Activated CD4-positive, alpha-beta T cell treated with anti-CD3 and anti-CD28 coated beads for 36 hours (primary cell): ENCODE data around the gene ITGA5. TPM values are rescaled to one million over a fixed set of nuclear protein-coding genes. Genes with fewer than 3 reads are reported as not detected.

Experiments used
- ATAC-seq: fragments of 200-7000 bp; cut with Tn5 transposase; one replicate; pipeline ENCODE4 v1.10.0; 2021; ENCODE audit warnings: mild to moderate bottlenecking, moderate library complexity
- CTCF ChIA-PET: fragments of 350-600 bp; sonication (Branson Sonifier 250); formaldehyde crosslinking; loops from one replicate; lab custom pipeline; 2021; ENCODE audit warnings: antibody characterized with exemption; lab: Charles Lee
- POLR2A ChIA-PET: fragments of 350-600 bp; sonication (Branson Sonifier 250); formaldehyde crosslinking; loops from one replicate; lab custom pipeline; 2021; ENCODE audit warnings: antibody characterized with exemption, inconsistent platforms; lab: Charles Lee
- DNase-seq: peaks from one replicate; pipeline ENCODE4 v3.0.0-alpha.2; 2020
- H3K27ac Mint-ChIP-seq: one replicate; pipeline ENCODE4 v1.8.0; 2021; ENCODE audit warnings: mixed read lengths
- H3K27me3 Mint-ChIP-seq: one replicate; pipeline ENCODE4 v1.8.0; 2021; ENCODE audit warnings: mixed read lengths
- H3K36me3 Mint-ChIP-seq: one replicate; pipeline ENCODE4 v1.8.0; 2021; ENCODE audit warnings: low read depth, mixed read lengths
- H3K4me1 Mint-ChIP-seq: one replicate; pipeline ENCODE4 v1.8.0; 2021; ENCODE audit warnings: mixed read lengths
- H3K4me3 Mint-ChIP-seq: one replicate; pipeline ENCODE4 v1.8.0; 2021; ENCODE audit warnings: mild to moderate bottlenecking, moderate library complexity, mixed read lengths
- H3K9me3 Mint-ChIP-seq: one replicate; pipeline ENCODE4 v1.8.0; 2021; ENCODE audit warnings: low read depth, mixed read lengths
- intact Hi-C, 2 experiments: fragments of 100-400 bp; cut with DNase I in 1 of 2; cut with micrococcal nuclease in 1 of 2; formaldehyde crosslinking; loops; one replicate each; pipeline versions ENCODE4 v1.14.2 to v1.15.1; 2022 to 2024; cut with DNase I, micrococcal nuclease
- total RNA-seq, 2 experiments: library from RNA; stranded (reverse); gene quantifications; one replicate each; pipeline ENCODE4 v1.2.3, GENCODE V29; 2021

Gene ITGA5
- total RNA-seq, 2 experiments from 2014 or later = 38.6 to 58.0 TPM

GRCh38 chr12:54412348-54412747 lies 6.7 kb downstream of the ITGA5 start:
- POLR2A ChIA-PET = interaction anchor here (0.7 kb wide), 1 partner anchor 133 kb away, joined by 3 read pairs; no protein-coding TSS in a partner anchor
- Mint-ChIP-seq H3K4me3 (peak overlapping the region; percentile 60), H3K9me3 (no peaks in the 10 kb centered on the region), H3K36me3 (peaks cover 25% of the 10 kb centered on the region), H3K27ac (peak overlapping the region; percentile 89), H3K27me3 (no peaks in the 10 kb centered on the region), H3K4me1 (peaks cover 62% of the 10 kb centered on the region)
- intact Hi-C loops = loop anchor here (2.0 to 10.0 kb wide), 3 partner anchors 14 to 1212 kb away; partner anchors contain the start of gene NCKAP1L (in 1 of the 2)
- no peak for ATAC-seq
- DNase-seq = no peak
- CTCF ChIA-PET = interaction anchor here (0.8 to 14.4 kb wide), 8 partner anchors 11 to 91 kb away, joined by 3 to 260 read pairs (median 8); no protein-coding TSS in a partner anchor

GRCh38 chr12:54411391-54412241 lies 7.5 kb downstream of the ITGA5 start:
- peaks cover 55% of the 10 kb centered on the region for H3K4me1 Mint-ChIP-seq
- H3K4me3 Mint-ChIP-seq = peak overlapping the region; percentile 60
- peak overlapping the region; percentile 89 for H3K27ac Mint-ChIP-seq
- H3K27me3 Mint-ChIP-seq = no peaks in the 10 kb centered on the region
- H3K9me3 Mint-ChIP-seq = no peaks in the 10 kb centered on the region
- DNase-seq (peak; percentile 80), ATAC-seq (peak; percentile 85)
- peaks cover 30% of the 10 kb centered on the region for H3K36me3 Mint-ChIP-seq
- ChIA-PET POLR2A (interaction anchor here (0.5 to 0.6 kb wide), 2 partner anchors 12 to 32 kb away, joined by 3 read pairs; no protein-coding TSS in a partner anchor), CTCF (interaction anchor here (0.6 to 14.4 kb wide), 9 partner anchors 11 to 86 kb away, joined by 3 to 260 read pairs (median 6); partner anchors contain the start of gene COPZ1)
- intact Hi-C loops = loop anchor here (2.0 to 10.0 kb wide), 3 partner anchors 13 to 1213 kb away; partner anchors contain the start of gene NCKAP1L (in 1 of the 2)

- H3K27ac Mint-ChIP-seq = no peak overlapping the region
- peaks cover 37% of the 10 kb centered on the region for H3K36me3 Mint-ChIP-seq
- ATAC-seq (no peak), DNase-seq (no peak)
- ChIA-PET POLR2A (interaction anchor here (1.3 kb wide), 1 partner anchor 8 kb away, joined by 3 read pairs; no protein-coding TSS in a partner anchor), CTCF (interaction anchor here (1.0 to 14.4 kb wide), 2 partner anchors 8 to 201 kb away, joined by 3 to 260 read pairs; no protein-coding TSS in a partner anchor)
- no peaks in the 10 kb centered on the region for H3K27me3 Mint-ChIP-seq
- no peaks in the 10 kb centered on the region for H3K9me3 Mint-ChIP-seq
- peaks cover 44% of the 10 kb centered on the region for H3K4me1 Mint-ChIP-seq
- H3K4me3 Mint-ChIP-seq = no peak overlapping the region
- intact Hi-C loops = no loop called here
These were observed 9.8 kb downstream of the ITGA5 start for GRCh38 chr12:54409267-54409666.

GRCh38 chr12:54407183-54407905 lies 11.7 kb downstream of the ITGA5 start:
- ATAC-seq = no peak
- peaks cover 46% of the 10 kb centered on the region for H3K36me3 Mint-ChIP-seq
- intact Hi-C loops = no loop called here
- CTCF ChIA-PET = interaction anchor here (14.4 kb wide), 1 partner anchor 6 kb away, joined by 260 read pairs; no protein-coding TSS in a partner anchor
- POLR2A ChIA-PET = no interaction called here
- peaks cover 25% of the 10 kb centered on the region for H3K4me1 Mint-ChIP-seq
- no peak overlapping the region for H3K4me3 Mint-ChIP-seq
- no peak for DNase-seq
- no peaks in the 10 kb centered on the region for H3K27me3 Mint-ChIP-seq
- H3K27ac Mint-ChIP-seq = no peak overlapping the region
- no peaks in the 10 kb centered on the region for H3K9me3 Mint-ChIP-seq

DNA sequence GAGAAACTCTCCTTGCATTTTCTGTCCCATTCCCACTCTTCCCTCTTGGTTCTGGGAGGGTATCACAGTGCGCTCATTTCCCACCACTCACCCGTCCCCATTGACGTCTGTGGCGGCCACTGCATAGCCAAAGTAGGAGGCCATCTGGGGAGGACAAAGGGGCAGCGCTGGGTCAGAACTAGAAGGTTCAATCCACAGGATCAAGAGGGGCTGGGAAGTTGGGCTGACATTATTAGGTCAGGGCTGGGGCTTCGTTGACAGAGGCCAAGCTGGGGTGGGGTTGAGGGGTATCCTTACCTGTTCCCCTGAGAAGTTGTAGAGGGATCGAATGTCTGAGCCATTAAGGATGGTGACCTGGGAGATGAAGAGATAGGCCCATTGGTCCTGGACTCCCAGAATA lies 13.5 kb downstream of the ITGA5 start:
- H3K27ac Mint-ChIP-seq = no peak overlapping the region
- intact Hi-C loops = no loop called here
- CTCF ChIA-PET = interaction anchor here (1.6 to 12.3 kb wide), 3 partner anchors 9 to 36 kb away, joined by 3 to 638 read pairs (median 260); partner anchors contain the start of gene ITGA5
- H3K27me3 Mint-ChIP-seq = no peaks in the 10 kb centered on the region
- H3K36me3 Mint-ChIP-seq = peaks cover 54% of the 10 kb centered on the region
- H3K9me3 Mint-ChIP-seq = no peaks in the 10 kb centered on the region
- DNase-seq = no peak
- ATAC-seq = no peak
- POLR2A ChIA-PET = no interaction called here
- H3K4me1 Mint-ChIP-seq = peaks cover 10% of the 10 kb centered on the region
- H3K4me3 Mint-ChIP-seq = no peak overlapping the region

- Mint-ChIP-seq H3K4me3 (no peak overlapping the region), H3K9me3 (no peaks in the 10 kb centered on the region), H3K36me3 (peaks cover 54% of the 10 kb centered on the region), H3K27ac (no peak overlapping the region), H3K27me3 (no peaks in the 10 kb centered on the region), H3K4me1 (peaks cover 10% of the 10 kb centered on the region)
- ATAC-seq = no peak
- intact Hi-C loops = no loop called here
- ChIA-PET CTCF (interaction anchor here (1.6 to 12.3 kb wide), 3 partner anchors 9 to 36 kb away, joined by 3 to 638 read pairs (median 260); partner anchors contain the start of gene ITGA5), POLR2A (no interaction called here)
- no peak for DNase-seq
These were observed 14.0 kb downstream of the ITGA5 start for GRCh38 chr12:54405106-54405505.

DNA sequence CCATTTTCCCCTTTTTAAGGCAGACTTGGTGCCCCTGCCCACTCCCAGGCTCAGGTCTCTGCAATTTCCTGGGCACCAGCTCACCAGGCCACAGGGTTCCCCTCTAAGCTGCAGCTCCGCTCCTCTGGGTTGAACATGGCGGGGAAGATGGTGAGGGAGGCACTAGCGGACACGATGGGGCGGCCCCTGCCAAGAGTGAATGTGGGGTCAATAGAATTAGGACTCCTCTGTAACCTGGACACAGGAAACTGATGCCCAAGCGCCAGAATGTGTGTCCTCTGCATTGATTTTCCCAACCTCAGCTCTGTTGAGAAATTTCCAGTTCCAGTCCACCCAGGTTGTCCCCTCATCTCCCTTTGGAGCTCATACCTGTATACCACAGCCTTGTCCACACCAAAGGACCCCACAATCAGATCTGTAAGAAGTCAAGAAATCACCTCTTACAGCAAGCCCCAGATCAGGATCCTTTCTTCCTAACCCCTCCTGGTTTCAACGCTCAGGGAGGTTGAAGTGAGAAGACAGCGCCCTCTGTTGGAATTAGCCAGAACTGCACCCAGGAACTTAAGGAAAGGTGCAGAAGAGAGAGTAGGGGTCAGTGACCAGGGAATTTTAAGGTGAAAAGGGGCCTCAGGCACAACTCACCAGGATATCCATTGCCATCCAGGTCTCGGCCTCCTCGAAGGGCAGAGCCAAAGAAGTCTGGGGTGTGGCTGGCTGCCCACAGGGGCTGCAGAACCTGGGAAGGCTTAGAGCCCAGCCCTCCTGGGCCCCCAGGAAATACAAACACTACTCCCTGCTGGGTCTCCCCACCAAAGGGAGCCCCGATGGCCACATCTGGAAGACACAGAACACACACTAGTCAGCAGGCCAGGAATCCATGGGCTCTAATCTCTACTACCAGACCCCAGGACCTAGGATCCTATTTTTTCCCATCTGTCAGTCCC lies 14.7 kb downstream of the ITGA5 start:
- Mint-ChIP-seq H3K36me3 (peaks cover 56% of the 10 kb centered on the region), H3K27me3 (no peaks in the 10 kb centered on the region), H3K27ac (peak overlapping the region; percentile 47), H3K4me3 (no peak overlapping the region), H3K9me3 (no peaks in the 10 kb centered on the region), H3K4me1 (peaks cover 10% of the 10 kb centered on the region)
- intact Hi-C loops = no loop called here
- ChIA-PET CTCF (interaction anchor here (0.6 to 12.3 kb wide), 15 partner anchors 8 to 1625 kb away, joined by 3 to 638 read pairs (median 4); partner anchors contain the start of genes ITGA5 and NCKAP1L), POLR2A (no interaction called here)
- peak; percentile 41 for ATAC-seq
- DNase-seq = peak; percentile 78

DNA sequence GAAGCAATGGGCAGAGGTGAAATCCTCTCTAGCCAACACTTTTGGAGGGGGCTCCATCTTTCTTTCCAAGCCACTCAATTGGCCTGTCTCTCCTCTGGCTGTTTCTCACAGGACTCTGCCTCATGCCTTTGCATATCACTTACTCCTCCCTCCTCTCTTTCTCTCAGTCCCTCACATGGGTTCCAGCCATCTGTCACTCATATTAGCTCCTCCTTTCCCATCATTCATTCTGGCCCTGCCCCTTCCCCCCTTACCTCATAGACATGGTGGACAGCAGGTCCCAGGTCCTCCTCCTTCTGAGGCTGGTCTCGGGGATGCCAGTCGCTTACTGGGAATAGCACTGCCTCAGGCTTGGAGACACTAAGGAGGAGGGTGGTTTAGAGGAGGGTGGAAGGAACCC lies 17.9 kb downstream of the ITGA5 start:
- H3K27me3 Mint-ChIP-seq = no peaks in the 10 kb centered on the region
- H3K9me3 Mint-ChIP-seq = no peaks in the 10 kb centered on the region
- intact Hi-C loops = no loop called here
- H3K4me3 Mint-ChIP-seq = no peak overlapping the region
- no peak for DNase-seq
- H3K36me3 Mint-ChIP-seq = peaks cover 62% of the 10 kb centered on the region
- POLR2A ChIA-PET = interaction anchor here (1.6 kb wide), 1 partner anchor 8 kb away, joined by 3 read pairs; no protein-coding TSS in a partner anchor
- CTCF ChIA-PET = interaction anchor here (0.9 to 12.3 kb wide), 10 partner anchors 11 to 670 kb away, joined by 3 to 638 read pairs (median 6); partner anchors contain the start of gene ITGA5
- H3K4me1 Mint-ChIP-seq = peaks cover 10% of the 10 kb centered on the region
- no peak overlapping the region for H3K27ac Mint-ChIP-seq
- ATAC-seq = no peak

- Mint-ChIP-seq H3K27me3 (no peaks in the 10 kb centered on the region), H3K36me3 (peaks cover 61% of the 10 kb centered on the region), H3K27ac (no peak overlapping the region), H3K9me3 (no peaks in the 10 kb centered on the region), H3K4me1 (peaks cover 6% of the 10 kb centered on the region), H3K4me3 (no peak overlapping the region)
- intact Hi-C loops = loop anchor here (1.0 to 2.0 kb wide), 2 partner anchors 14 to 40 kb away; no protein-coding TSS in a partner anchor
- ATAC-seq (peak; percentile 95), DNase-seq (peak; percentile 92)
- POLR2A ChIA-PET = interaction anchor here (0.6 to 1.1 kb wide), 4 partner anchors 12 to 479 kb away, joined by 3 to 7 read pairs (median 4); no protein-coding TSS in a partner anchor
- CTCF ChIA-PET = interaction anchor here (0.5 to 12.3 kb wide), 51 partner anchors 8 to 656 kb away, joined by 3 to 638 read pairs (median 5); partner anchors contain the start of genes CBX5, COPZ1, GTSF1 and HNRNPA1
These were observed 19.9 kb downstream of the ITGA5 start for GRCh38 chr12:54398995-54399793.
